IPS-18c (cell line): ENCODE data around the gene BCAS3.

Source experiments
- H3K4me3 ChIP-seq: 2 replicates; pipeline ENCODE4 v1.7.0; 2013; ENCODE audit warnings: low read depth, mild to moderate bottlenecking, low read length, moderate library complexity; ENCODE audit not compliant: insufficient read depth
- H3K9me3 ChIP-seq: one replicate; pipeline ENCODE4 v1.6.1; 2013; ENCODE audit warnings: mild to moderate bottlenecking, low read length, moderate library complexity; ENCODE audit not compliant: control insufficient read depth, insufficient read depth

BCAS3 gene

DNA sequence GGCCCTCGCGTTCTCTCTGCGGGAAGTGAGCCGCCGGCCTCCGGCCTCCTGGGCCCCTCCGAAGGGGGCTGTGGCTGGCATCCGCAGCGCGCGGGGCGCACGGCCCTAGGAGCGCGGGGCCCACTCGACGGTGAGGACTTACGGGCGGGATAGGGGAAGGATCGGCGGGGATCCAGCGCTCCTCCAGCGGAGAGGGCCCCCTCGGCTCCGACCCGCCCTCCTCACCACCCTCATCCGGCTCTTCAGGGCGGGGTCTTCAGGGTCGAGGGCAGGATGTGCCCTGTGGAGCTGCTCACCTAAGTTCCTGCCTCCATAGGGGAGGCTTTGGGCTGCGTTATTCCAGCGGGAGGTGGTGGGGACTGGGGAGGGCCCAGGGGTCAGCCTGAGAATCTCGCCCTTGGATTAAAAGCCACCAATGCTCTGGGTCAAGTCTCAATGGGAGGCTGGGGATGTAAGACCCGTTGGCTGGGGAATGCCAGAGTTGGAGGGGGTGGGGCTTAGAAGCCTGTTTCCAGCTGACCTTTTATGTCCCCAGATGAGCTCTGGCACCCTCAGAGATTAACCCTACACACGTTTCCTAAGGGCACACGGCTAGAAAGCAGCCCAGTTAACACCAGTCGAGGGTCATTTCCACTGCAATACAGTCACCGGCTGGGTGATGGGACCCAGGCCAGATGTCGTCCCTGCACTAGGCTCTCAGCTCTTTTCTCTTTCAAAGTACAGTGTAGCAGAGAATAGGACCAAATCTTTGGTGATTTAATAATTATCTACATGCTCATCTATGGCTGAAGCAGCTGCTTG, 735.4 kb downstream of the BCAS3 start:
- Histone ChIP-seq H3K9me3 (peaks cover 8% of the 10 kb centered on the region), H3K4me3 (peak overlapping the region; percentile 66)

DNA sequence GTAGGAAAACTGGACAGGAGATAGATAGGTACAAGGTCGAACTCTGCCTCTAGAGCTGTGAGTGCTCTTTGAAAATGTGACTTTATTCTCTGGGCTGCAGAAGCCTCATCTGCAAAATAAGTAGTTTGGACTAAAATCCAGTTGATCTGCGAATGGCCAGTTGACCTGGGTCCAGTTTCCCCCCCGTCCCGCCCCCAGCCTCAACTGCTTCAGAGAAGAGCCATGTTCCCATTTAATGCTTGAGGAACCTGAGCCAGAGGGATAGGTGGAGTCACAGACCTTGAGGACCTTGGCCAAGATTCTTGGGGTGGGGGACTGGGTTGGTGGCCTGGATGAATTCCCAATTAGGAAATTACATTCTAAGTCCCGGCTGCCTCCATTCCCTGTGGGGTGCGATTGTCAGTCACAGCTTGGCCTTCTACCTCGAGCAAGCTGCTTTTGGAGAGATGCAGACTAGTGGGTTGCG, 736.0 kb downstream of the BCAS3 start:
- Histone ChIP-seq H3K9me3 (peaks cover 8% of the 10 kb centered on the region), H3K4me3 (no peak overlapping the region)

DNA sequence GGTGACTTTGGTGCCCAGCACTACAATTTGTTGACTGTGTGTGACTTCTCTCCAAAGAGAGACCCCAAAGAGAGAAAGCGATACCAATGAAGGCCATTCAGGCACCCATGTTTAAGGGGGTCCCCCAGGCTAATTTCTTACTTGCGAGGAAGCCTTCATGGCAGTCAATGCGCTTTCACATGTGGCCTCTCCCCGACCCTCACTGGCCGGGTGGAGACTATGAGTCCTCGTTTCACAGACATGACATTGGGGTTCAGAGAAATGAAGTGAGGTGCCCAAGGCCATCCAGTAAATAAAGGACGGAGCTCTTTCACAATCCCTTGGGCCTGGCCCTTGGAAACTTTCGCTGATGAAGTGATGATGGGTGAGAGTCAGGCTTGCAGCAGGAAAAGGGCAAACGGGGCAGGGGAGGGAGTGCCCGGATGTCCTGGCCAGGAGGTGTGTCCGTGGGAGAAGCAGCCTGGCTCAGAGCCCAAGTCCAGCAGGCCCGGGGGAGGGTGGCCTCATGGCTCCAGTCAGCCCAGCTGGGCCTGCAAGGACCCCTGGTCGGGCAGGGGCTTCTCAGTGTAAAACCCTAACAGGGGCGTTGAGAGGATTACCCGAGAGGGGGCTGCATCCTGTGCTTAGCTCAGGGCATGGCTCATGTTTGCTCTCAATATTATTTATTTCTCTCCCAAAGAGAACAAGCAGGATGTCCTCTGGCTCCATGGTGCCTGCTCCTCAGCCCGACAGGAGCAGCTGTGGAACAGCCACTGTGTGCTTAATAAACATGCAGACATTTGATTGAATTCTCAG, 736.7 kb downstream of the BCAS3 start:
- H3K9me3 ChIP-seq = peaks cover 8% of the 10 kb centered on the region
- no peak overlapping the region for H3K4me3 ChIP-seq

DNA sequence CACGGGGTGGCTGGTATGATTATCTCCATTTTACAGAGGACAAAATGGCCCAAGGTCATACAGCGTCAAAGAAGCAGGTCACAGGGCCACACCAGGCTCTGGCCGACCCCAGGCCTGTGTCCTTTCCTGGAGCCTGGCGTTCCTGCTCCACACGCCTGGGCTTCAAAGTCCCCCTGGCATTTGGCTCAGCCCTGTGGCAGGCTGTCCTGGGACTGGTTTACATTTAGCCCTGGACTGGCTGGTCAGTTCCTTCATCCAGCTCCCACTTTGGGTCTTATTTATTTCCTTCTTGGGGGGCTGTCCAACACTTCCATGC, 737.2 kb downstream of the BCAS3 start:
- no peak overlapping the region for H3K4me3 ChIP-seq
- peaks cover 7% of the 10 kb centered on the region for H3K9me3 ChIP-seq

DNA sequence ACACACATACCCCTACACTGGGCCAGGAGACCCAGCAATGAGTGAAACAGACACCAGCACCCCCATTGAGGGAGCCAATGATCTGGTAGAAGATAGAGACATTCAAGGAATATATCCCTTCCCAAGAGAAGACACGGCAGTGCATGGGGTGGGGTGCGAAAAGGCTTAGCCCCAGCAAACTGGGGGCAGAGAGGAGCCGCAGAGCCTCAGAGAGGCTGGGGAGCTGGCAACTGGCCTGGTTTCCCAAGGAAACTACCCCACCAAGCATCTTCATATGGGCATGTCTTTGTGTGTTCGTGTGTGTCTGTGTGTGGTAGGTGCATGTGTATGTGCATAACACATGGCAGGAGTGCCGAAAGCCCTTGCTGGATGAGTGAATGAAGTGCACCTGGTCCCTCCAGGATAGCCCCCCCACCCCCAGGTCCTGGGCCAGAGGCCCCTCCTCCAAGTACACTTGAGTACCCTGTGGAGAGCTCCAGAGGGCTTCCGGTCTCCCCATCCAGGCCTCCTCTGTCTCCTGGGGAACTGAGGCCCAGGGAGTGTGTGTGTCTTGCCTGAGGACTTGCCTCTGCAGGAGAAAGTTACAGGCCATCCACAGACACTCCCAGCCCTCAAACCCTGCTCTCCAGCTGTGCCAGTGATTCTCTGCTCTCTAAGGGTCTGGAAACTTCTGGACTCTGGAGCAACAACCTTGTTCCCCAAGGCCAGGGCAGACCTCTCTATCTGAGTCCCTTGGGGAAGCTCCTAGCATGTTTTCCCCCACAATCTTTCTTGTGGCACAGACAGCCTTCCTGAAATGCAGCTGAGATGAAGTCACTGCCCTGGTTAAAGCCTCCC, 737.9 kb downstream of the BCAS3 start:
- peaks cover 2% of the 10 kb centered on the region for H3K9me3 ChIP-seq

DNA sequence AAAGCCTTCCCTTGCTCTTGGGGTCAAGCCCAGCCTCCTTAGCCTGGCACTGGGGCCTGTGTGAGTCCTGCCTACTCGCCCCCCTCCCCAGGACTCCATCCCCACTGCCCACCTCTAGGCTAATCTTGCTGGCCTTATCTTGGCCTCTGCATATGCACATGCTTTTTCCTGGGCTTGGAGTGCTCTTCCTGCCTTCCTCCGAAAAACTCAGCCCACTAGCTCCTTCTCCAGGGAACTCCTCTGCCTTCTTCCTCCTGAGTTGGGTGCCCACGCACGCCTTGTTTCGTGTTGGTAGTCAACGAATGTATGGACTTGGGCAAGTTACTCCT, 738.5 kb downstream of the BCAS3 start:
- peak overlapping the region; percentile 41; the same call in 1 of the 2 replicates for H3K4me3 ChIP-seq
- H3K9me3 ChIP-seq = peaks cover under 1% of the 10 kb centered on the region

More for the DNA sequence above, 737.9 kb downstream of the BCAS3 start:
- no peak overlapping the region for H3K4me3 ChIP-seq

DNA sequence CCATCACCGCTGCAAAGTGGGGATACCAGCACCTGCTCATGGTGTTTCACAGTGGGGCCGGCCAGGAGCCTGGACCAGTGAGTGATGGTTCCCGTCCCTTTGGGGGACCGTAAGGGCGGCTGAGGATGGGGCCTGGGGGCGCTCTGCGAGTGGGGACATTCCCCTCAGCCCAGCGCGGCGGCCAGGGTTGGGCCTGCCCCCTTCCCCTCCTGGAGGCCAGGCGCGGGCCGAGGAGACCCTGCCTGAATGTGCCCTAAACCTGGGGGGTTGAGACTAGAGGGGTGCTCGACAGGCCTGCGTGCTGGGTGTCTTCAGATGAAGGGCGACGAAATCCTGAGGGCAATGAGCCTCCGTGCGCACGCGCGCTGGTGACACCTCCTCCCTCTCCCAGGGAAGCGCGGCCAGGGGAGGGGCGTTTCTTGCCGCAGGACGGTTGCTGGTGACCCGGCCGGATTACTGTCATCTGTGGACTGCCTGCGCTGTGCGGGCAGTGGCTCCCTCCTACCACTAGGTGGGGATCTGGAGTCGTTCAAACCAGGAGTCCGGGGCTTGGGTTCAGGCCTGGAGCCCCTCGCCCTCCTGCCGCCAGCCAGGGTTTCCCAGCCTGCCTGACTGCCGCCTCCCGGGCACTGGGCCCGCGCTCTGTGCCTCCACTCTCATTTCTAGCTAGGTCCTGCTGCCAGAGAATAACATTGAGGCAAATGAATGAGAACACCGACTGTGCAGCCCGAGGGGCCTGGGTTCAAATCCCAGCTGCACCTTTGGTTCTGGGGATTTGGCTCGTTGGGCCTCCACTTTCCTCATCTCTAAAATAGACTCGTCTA, 739.1 kb downstream of the BCAS3 start:
- Histone ChIP-seq H3K4me3 (peak overlapping the region; percentile 41), H3K9me3 (no peaks in the 10 kb centered on the region)

DNA sequence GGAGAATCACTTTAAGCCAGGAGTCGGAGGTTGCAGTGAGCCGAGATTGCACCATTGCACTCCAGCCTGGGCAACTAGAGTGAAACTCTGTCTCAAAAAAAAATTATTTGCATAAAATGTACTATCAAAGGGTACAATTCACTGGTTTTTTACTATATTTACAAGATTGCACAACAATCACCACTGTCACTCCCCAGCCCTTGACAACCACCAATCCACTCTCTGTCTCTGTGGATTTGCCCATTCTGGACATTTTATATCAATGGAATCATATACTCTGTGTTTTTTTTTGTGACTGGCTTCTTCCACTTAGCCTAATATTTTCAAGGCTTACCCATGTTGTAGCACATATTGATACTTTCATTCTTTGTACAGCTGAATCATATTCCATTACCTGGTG, 740.8 kb downstream of the BCAS3 start:
- no peaks in the 10 kb centered on the region for H3K9me3 ChIP-seq
- H3K4me3 ChIP-seq = no peak overlapping the region

DNA sequence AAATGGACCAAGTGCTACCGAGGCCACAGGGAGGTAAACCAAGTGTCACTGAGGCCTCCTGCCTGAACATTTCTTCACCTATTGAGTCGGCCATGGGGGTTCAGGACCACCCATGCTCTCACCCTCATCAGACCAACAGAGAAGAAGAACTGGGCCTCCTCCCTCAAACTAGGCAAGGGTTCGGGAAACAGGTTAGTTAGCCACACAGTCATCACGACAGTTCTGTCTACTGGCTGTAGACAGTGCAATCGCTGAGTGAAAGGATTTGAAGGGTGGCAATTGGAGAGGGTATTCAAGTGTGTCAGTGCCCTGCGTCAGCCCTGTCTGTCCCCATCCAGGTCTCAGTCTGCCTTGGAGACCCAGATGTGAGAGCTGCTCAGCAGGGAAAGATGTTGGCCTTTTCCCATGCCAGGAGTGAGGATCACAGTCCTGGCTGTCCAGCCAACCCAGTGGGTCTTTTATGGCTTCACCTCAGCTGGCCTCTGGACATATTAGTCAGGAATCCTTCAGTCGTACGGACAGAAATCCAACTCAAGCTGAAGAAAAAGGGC, 741.9 kb downstream of the BCAS3 start:
- Histone ChIP-seq H3K4me3 (no peak overlapping the region), H3K9me3 (no peaks in the 10 kb centered on the region)

DNA sequence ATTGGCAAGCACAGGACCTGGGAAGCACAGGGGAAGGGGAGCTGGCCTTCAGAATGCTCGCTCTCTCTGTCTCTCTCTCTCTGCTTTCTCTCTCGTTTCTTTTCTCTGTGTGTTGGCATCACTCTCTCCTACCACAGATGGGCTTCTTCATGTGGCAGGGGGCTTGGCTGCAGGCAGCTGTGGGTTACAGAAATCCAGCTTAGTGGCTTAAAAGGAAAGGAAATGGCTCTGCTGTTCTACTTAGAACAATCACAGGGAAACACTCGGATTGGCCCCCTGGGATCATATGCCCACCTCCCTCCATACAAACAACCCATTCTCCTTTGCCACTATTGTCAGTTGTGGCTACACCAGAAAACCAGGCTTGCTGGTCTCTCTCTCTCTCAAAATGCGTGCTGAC, 742.4 kb downstream of the BCAS3 start:
- no peak overlapping the region for H3K4me3 ChIP-seq

DNA sequence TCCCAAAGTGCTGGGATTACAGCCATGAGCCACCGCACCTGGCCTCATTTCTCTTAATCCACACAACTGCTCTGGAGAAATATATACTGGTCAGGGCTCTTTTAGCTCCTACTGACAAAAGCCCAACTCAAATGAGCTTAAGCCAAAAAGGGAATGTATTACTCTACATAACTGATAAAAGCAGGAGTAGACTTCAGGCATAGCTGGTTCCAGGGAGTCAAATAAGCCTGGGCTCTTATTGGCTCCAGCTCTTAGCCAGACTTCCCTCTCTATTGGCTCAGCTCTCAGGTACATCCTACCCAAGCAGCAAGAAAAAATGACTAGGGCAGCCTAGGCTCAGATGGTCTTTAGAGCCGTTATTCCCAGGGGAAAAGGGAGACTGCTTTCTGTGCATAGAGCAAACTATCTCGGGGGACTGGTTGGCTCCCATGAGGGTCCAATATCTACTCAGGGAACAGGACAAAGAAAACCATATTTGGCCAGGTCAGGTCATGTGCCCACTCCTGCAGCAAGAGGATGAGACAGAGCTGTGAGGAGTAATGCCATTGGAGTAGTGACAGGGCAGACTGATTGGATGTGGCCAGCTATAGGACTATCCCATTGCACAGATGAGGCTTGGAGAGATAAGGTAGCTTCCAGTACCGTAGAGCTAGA, 743.2 kb downstream of the BCAS3 start:
- Histone ChIP-seq H3K4me3 (no peak overlapping the region), H3K9me3 (no peaks in the 10 kb centered on the region)

More for the DNA sequence above, 742.4 kb downstream of the BCAS3 start:
- H3K9me3 ChIP-seq = no peaks in the 10 kb centered on the region

DNA sequence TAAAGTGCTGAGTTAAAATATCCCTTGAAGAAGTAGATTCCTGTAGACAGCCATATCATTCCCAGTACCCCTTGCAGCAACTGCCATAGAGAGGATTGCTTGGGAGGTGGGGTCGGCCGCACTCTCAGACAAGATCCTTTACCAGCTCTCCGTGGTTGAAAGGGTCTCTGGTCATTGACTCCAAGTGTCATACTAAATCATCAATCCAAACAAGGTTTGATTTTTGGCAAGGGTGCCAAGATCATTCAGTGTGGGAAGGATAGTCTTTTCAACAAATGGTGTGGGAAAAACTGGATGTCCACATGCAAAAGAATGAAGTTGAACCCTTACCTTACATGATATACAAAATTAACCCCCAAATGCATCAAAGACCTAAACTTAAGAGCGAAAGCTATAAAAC, 743.8 kb downstream of the BCAS3 start:
- H3K9me3 ChIP-seq = no peaks in the 10 kb centered on the region
- H3K4me3 ChIP-seq = no peak overlapping the region

DNA sequence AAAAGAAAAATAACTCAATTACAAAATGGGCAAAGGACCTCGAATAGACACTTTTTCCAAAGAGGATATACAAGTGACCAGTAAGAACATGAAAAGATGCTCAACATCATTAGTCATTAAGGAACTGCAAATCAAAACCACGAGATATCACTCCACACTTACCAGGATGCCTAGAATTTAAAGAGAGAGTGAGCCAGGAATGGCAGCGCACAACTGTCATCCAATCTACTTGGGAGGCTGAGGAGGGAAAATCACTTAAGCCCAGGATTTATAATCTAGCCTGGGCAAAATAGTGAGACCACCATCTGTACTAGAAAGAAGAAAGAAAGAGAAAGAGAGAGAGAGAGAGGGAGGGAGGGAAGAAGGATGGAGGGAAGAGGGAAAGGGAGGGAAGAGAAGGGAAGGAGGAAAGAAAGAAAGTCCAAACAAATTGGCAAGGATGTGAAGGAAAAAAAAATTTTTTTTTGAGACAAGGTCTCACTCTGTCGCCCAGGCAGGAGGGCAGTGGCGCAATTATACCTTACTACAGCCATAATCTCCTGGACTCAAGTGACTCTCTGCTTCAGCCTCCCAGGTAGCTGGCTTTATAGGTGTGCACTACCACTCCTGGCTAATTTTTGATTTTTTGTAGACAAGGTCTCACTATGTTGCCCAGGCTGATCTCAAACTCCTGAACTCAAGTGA, 744.6 kb downstream of the BCAS3 start:
- no peaks in the 10 kb centered on the region for H3K9me3 ChIP-seq
- no peak overlapping the region for H3K4me3 ChIP-seq

DNA sequence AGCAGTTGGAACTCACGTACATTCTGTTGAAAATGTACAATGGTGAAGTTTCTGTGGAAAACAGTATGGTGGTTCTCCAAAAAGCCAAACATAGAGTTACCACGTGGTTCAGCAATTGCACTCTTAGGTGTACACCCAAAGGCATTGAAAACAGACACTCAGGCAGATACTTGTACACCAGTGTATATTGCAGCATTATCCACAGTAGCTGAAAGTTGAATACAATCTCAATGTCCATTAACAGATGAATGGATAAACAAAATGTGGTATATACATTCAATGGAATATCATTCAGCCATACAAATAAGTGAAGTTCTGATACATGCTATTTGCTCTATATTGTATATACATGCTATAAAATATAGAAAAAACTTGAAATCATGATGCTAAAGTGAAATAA, 745.2 kb downstream of the BCAS3 start:
- Histone ChIP-seq H3K4me3 (no peak overlapping the region), H3K9me3 (no peaks in the 10 kb centered on the region)

DNA sequence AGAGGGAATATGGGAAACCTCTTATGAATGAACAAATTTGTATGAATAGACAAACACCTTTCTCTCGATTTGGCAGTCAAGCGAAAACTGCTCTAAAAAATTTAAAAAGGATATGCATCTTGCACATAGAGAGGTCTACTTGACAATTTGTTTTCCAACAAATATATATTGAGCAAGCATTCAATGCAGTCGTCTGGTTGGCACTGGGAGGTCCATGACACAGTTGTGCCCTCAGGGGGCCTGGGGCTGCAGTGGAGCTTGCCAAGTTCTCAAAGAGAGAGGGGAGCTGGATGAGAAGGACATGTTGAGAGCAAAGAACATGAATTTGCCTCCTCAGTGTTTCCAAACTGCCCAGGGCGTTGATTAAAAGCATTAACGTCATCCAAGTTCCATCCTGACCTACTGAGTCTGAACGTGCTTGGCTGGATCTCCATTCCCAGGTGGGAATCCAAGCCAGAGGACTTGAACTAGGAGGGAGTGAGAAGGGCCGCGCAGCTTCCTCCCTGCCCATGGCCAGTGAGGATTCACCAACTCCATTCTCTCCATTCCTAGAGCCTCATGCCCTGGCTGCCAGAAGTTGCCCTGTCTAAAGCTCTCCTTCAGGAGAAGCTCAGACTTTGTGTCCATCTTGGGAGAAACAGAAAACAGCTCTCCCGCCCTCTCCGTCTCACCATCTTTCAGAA, 746.5 kb downstream of the BCAS3 start:
- Histone ChIP-seq H3K4me3 (no peak overlapping the region), H3K9me3 (no peaks in the 10 kb centered on the region)
